OCI-LY1 (cell line): ENCODE data around the gene POU2F1.

Experiments
- EZH2 ChIP-seq: fragments of 200-600 bp; sonication (generic), shearing (Covaris generic); IDR thresholded peaks from 2 replicates; pipeline ENCODE4 v1.8.0; 2017; ENCODE audit warnings: borderline replicate concordance, mixed run types, mild to moderate bottlenecking, antibody characterized with exemption, low read length, moderate library complexity, mixed read lengths
- TF ChIP-seq, protein P1 (sequence below): fragments of 200-600 bp; sonication (generic), shearing (Covaris generic); IDR thresholded peaks from 2 replicates; pipeline ENCODE4 v1.5.1; 2017; ENCODE audit warnings: mild to moderate bottlenecking, antibody characterized with exemption, low read length, moderate library complexity, mixed read lengths

DNA sequence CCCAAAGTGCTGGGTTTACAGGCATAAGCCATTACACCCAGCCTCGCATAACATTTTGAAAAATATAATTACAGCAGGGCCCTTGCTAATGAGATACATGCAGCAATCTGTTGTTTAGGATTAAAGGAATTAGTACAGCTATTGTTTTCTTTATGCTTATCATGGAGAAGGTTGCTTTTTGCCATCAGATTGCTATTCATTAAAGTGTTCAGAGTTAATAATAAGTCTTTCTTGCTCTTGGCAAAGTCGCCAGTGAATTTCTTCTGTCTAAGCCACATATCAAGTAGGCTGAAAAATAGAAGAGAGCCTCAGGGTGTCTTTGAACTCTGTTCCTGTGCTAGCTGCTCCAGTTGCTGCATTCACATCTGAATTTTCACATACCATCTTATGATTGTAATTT is 144.1 kb downstream of the POU2F1 start:
- TF ChIP-seq, protein P1, sequence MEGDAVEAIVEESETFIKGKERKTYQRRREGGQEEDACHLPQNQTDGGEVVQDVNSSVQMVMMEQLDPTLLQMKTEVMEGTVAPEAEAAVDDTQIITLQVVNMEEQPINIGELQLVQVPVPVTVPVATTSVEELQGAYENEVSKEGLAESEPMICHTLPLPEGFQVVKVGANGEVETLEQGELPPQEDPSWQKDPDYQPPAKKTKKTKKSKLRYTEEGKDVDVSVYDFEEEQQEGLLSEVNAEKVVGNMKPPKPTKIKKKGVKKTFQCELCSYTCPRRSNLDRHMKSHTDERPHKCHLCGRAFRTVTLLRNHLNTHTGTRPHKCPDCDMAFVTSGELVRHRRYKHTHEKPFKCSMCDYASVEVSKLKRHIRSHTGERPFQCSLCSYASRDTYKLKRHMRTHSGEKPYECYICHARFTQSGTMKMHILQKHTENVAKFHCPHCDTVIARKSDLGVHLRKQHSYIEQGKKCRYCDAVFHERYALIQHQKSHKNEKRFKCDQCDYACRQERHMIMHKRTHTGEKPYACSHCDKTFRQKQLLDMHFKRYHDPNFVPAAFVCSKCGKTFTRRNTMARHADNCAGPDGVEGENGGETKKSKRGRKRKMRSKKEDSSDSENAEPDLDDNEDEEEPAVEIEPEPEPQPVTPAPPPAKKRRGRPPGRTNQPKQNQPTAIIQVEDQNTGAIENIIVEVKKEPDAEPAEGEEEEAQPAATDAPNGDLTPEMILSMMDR: no peak
- no peak for TF ChIP-seq EZH2
